Cardiac fibroblast (primary cell): ENCODE data around the gene CSMD2.

ENCODE experiments used
- DNase-seq, 2 donors: peaks; one replicate each; pipeline versions ENCODE4 v3.0.0 to v3.0.0-alpha.2; 2010; ENCODE audit warnings: low read depth in 2 of 2
- H3K4me3 ChIP-seq, 2 donors: replicated peaks in 1 of 2; 1 replicate in 1 of 2; 2 replicates in 1 of 2; pipeline ENCODE4 v1.5.1; 2011; ENCODE audit warnings: low read depth in 2 of 2, low read length in 2 of 2, mild to moderate bottlenecking in 2 of 2, moderate library complexity in 1 of 2
- CTCF ChIP-seq: IDR thresholded peaks from one replicate; pipeline ENCODE4 v1.5.1; 2011; ENCODE audit warnings: low read depth, mild to moderate bottlenecking, low read length, inconsistent platforms

Gene CSMD2

GRCh38 chr1:33653226-33653625, 511.8 kb downstream of the CSMD2 start:
- no peak for TF ChIP-seq CTCF
- DNase-seq = no peak
- no peak overlapping the region for H3K4me3 ChIP-seq

GRCh38 chr1:33650708-33651107, 514.3 kb downstream of the CSMD2 start:
- no peak for DNase-seq
- no peak for TF ChIP-seq CTCF
- no peak overlapping the region for H3K4me3 ChIP-seq

- TF ChIP-seq CTCF = no peak
- no peak for DNase-seq
- no peak overlapping the region for H3K4me3 ChIP-seq
These were observed 515.3 kb downstream of the CSMD2 start for GRCh38 chr1:33649759-33650158.

- H3K4me3 ChIP-seq = no peak overlapping the region
- TF ChIP-seq CTCF = no peak
- no peak for DNase-seq
These were observed 521.8 kb downstream of the CSMD2 start for GRCh38 chr1:33643216-33643615.

- peak; percentile 5 to 17 for DNase-seq
- no peak overlapping the region for H3K4me3 ChIP-seq
- TF ChIP-seq CTCF = peak; percentile 34
These were observed 523.8 kb downstream of the CSMD2 start for GRCh38 chr1:33641104-33641830.

GRCh38 chr1:33640114-33640660, 524.8 kb downstream of the CSMD2 start:
- H3K4me3 ChIP-seq = no peak overlapping the region
- TF ChIP-seq CTCF = no peak
- DNase-seq = peak; percentile 3 to 6
